ENCODE results near the gene KIAA0040.

Gene KIAA0040

GRCh38 chr1:175204330-175204729 lies 11.8 kb upstream of the KIAA0040 start:
- Histone ChIP-seq H3K4me1 (ENCODE audit: insufficient read depth, low read length, poor library complexity, severe bottlenecking) (peaks cover 36% of the 10 kb centered on the region), H3K4me2 (ENCODE audit: low read depth, low read length, poor library complexity, severe bottlenecking) (no peak overlapping the region), H3K9me2 (replicated peaks; ENCODE audit: low read depth, low read length) (no peaks in the 10 kb centered on the region), H3K27me3 (ENCODE audit: insufficient read depth, low read length, poor library complexity, severe bottlenecking) (no peaks in the 10 kb centered on the region), H3F3A (ENCODE audit: low read depth) (peaks cover 7% of the 10 kb centered on the region), H3K79me2 (ENCODE audit: insufficient read depth, low read length) (no peaks in the 10 kb centered on the region), H3K9me3 (ENCODE audit: insufficient read depth, low read depth, low read length) (no peaks in the 10 kb centered on the region), H4K20me1 (ENCODE audit: insufficient read depth, low read length, poor library complexity, severe bottlenecking) (no peaks in the 10 kb centered on the region), H3K9ac (ENCODE audit: low read depth, low read length, poor library complexity, severe bottlenecking) (no peak overlapping the region), H3K36me3 (ENCODE audit: insufficient read depth, low read length) (no peaks in the 10 kb centered on the region), H3K4me3 (ENCODE audit: low read length, poor library complexity, severe bottlenecking) (no peak overlapping the region), H2AFZ (ENCODE audit: low read length) (0 out of 2 replicates have a peak overlapping the region, but pooled peaks have one; percentile 11)
- TF ChIP-seq CTCF (conservative IDR thresholded peaks at IDR 0.05; ENCODE audit: low read length) (no peak), EZH2phosphoT487 (IDR thresholded peaks at IDR 0.05; ENCODE audit: borderline replicate concordance) (no peak)

GRCh38 chr1:175203570-175204068 lies 11.0 kb upstream of the KIAA0040 start:
- Histone ChIP-seq H3K4me2 (ENCODE audit: low read depth, low read length, poor library complexity, severe bottlenecking) (no peak overlapping the region), H3K9me3 (ENCODE audit: insufficient read depth, low read depth, low read length) (no peaks in the 10 kb centered on the region), H3K9ac (ENCODE audit: low read depth, low read length, poor library complexity, severe bottlenecking) (no peak overlapping the region), H2AFZ (ENCODE audit: low read length) (no peak overlapping the region), H3K36me3 (ENCODE audit: insufficient read depth, low read length) (no peaks in the 10 kb centered on the region), H3F3A (ENCODE audit: low read depth) (peaks cover 2% of the 10 kb centered on the region), H3K79me2 (ENCODE audit: insufficient read depth, low read length) (no peaks in the 10 kb centered on the region), H3K4me1 (ENCODE audit: insufficient read depth, low read length, poor library complexity, severe bottlenecking) (peaks cover 31% of the 10 kb centered on the region), H3K9me2 (replicated peaks; ENCODE audit: low read depth, low read length) (no peaks in the 10 kb centered on the region), H3K27me3 (ENCODE audit: insufficient read depth, low read length, poor library complexity, severe bottlenecking) (no peaks in the 10 kb centered on the region), H4K20me1 (ENCODE audit: insufficient read depth, low read length, poor library complexity, severe bottlenecking) (no peaks in the 10 kb centered on the region), H3K4me3 (ENCODE audit: low read length, poor library complexity, severe bottlenecking) (no peak overlapping the region)
- no peak for TF ChIP-seq CTCF (conservative IDR thresholded peaks at IDR 0.05; ENCODE audit: low read length)
- no peak for TF ChIP-seq EZH2phosphoT487 (IDR thresholded peaks at IDR 0.05; ENCODE audit: borderline replicate concordance)

GRCh38 chr1:175200678-175201521 lies 8.3 kb upstream of the KIAA0040 start:
- H3K9ac ChIP-seq (ENCODE audit: low read depth, low read length, poor library complexity, severe bottlenecking) = no peak overlapping the region
- peak overlapping the region; percentile 21; the same call in 1 of the 2 replicates for H2AFZ ChIP-seq (ENCODE audit: low read length)
- peaks cover 26% of the 10 kb centered on the region for H3K4me1 ChIP-seq (ENCODE audit: insufficient read depth, low read length, poor library complexity, severe bottlenecking)
- H3K9me3 ChIP-seq (ENCODE audit: insufficient read depth, low read depth, low read length) = no peaks in the 10 kb centered on the region
- H3K27me3 ChIP-seq (ENCODE audit: insufficient read depth, low read length, poor library complexity, severe bottlenecking) = no peaks in the 10 kb centered on the region
- no peak for TF ChIP-seq CTCF (conservative IDR thresholded peaks at IDR 0.05; ENCODE audit: low read length)
- TF ChIP-seq EZH2phosphoT487 (IDR thresholded peaks at IDR 0.05; ENCODE audit: borderline replicate concordance) = no peak
- no peak overlapping the region for H3K4me3 ChIP-seq (ENCODE audit: low read length, poor library complexity, severe bottlenecking)
- H3K9me2 ChIP-seq (replicated peaks; ENCODE audit: low read depth, low read length) = no peaks in the 10 kb centered on the region
- H4K20me1 ChIP-seq (ENCODE audit: insufficient read depth, low read length, poor library complexity, severe bottlenecking) = no peaks in the 10 kb centered on the region
- no peaks in the 10 kb centered on the region for H3F3A ChIP-seq (ENCODE audit: low read depth)
- H3K79me2 ChIP-seq (ENCODE audit: insufficient read depth, low read length) = no peaks in the 10 kb centered on the region
- H3K4me2 ChIP-seq (ENCODE audit: low read depth, low read length, poor library complexity, severe bottlenecking) = no peak overlapping the region
- H3K36me3 ChIP-seq (ENCODE audit: insufficient read depth, low read length) = no peaks in the 10 kb centered on the region
